ENCODE results near the gene ZNF431. TPM values are rescaled to one million over a fixed set of nuclear protein-coding genes. Genes with fewer than 3 reads are reported as not detected.

Gene ZNF431
- polyA plus RNA-seq, 1 of the 3 experiments (the other 2 are of a cell fraction) = 2.4 TPM

DNA sequence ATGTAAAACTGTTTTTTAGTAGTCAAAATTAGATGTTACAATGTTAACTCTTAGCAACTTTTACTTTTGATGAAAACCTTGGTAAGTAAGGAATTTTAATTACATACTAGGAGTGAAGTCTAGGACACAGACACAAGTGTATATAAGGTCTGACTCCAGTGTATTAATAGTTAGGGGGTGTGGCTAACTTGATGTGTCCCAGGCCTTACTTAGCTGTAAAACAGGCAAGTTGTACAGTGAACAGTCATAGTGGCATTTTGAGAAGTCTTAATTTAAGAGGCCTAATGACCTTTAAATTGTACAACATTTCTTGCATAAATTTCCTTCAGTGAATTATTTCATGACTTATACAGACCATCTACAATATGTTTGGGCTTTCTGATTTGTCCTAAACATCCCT lies 6.8 kb downstream of the ZNF431 start:
- H3K4me2 ChIP-seq = no peak overlapping the region
- ChIA-PET POLR2A (no interaction called here), CTCF (no interaction called here)
- no peak for DNase-seq
- H3K4me1 ChIP-seq (ENCODE audit: control insufficient read depth in 1 of 2, insufficient read depth in 2 of 2, low read depth in 1 of 2, low read length in 1 of 2) = no peaks in the 10 kb centered on the region
- no peak overlapping the region for H3K9ac ChIP-seq
- no peaks in the 10 kb centered on the region for H4K20me1 ChIP-seq (ENCODE audit: insufficient read depth)
- H3K9me2 ChIP-seq = no peaks in the 10 kb centered on the region
- peaks cover 60 to 88% of the 10 kb centered on the region in 2 experiments for H3K36me3 ChIP-seq (replicated peaks in 1 of 2; ENCODE audit: control insufficient read depth in 1 of 2, insufficient read depth in 2 of 2, low read length in 1 of 2)
- H2AFZ ChIP-seq (ENCODE audit: low read depth) = no peak overlapping the region
- H3K27me3 ChIP-seq (ENCODE audit: insufficient read depth) = no peaks in the 10 kb centered on the region
- H3K4me3 ChIP-seq (ENCODE audit: low read depth in 2 of 2, low read length in 1 of 2) = no peak overlapping the region
- no peaks in the 10 kb centered on the region for H3F3A ChIP-seq (replicated peaks; ENCODE audit: insufficient read depth)
- peaks cover 3% of the 10 kb centered on the region; the same call in 1 of the 2 replicates for H3K9me3 ChIP-seq
- H3K79me2 ChIP-seq (ENCODE audit: insufficient read depth) = peaks cover 50% of the 10 kb centered on the region
- TF ChIP-seq RXRA (IDR thresholded peaks at IDR 0.05; ENCODE audit: borderline replicate concordance, low read depth) = no peak
- TF ChIP-seq TCF12 (IDR thresholded peaks at IDR 0.05) = no peak
- no peak for TF ChIP-seq RFX5 (IDR thresholded peaks at IDR 0.05; ENCODE audit: low read length)
- TF ChIP-seq FOXJ3 (CRISPR knock-in tag; IDR thresholded peaks at IDR 0.05) = no peak
- no peak for TF ChIP-seq MXI1 (IDR thresholded peaks at IDR 0.05; ENCODE audit: low read depth, low read length)
- TF ChIP-seq, protein P1, sequence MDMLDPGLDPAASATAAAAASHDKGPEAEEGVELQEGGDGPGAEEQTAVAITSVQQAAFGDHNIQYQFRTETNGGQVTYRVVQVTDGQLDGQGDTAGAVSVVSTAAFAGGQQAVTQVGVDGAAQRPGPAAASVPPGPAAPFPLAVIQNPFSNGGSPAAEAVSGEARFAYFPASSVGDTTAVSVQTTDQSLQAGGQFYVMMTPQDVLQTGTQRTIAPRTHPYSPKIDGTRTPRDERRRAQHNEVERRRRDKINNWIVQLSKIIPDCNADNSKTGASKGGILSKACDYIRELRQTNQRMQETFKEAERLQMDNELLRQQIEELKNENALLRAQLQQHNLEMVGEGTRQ (IDR thresholded peaks at IDR 0.05; ENCODE audit: borderline replicate concordance, low read depth, low read length) = no peak
- TF ChIP-seq YY1 (IDR thresholded peaks at IDR 0.05; ENCODE audit: low read depth) = no peak
- no peak for TF ChIP-seq POLR2AphosphoS5 (IDR thresholded peaks at IDR 0.05; ENCODE audit: low read depth, low read length)
- TF ChIP-seq TAF1 (IDR thresholded peaks at IDR 0.05; ENCODE audit: borderline replicate concordance, low read depth, low read length) = no peak
- TF ChIP-seq FOXM1 (IDR thresholded peaks at IDR 0.05; ENCODE audit: low read depth) = no peak
- no peak for TF ChIP-seq JUND (IDR thresholded peaks at IDR 0.05)
- no peak for TF ChIP-seq GABPA (IDR thresholded peaks at IDR 0.05; ENCODE audit: low read depth)
- TF ChIP-seq NRF1 (IDR thresholded peaks at IDR 0.05; ENCODE audit: low read depth, low read length) = no peak
- no peak overlapping the region for H3K27ac ChIP-seq (ENCODE audit: low read depth in 2 of 2, low read length in 1 of 2)

DNA sequence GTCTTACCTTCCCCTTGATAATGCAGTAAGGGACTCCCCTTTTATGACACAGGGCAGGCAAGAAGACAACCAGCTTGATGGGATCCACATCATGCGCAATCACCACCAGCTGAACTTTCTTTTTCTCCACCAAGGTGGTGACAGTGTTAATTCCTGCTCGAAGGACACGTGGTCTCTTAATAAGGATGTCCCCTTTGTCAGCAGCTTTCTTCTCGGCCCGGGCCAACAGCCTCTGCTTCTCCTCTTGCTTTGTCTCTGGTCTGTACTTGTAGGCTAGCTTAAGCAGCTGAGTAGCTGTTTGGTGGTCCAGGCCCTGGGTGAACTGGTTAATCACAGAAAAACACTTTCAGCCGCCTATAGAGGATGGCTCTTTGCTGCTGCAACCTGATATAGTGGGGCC lies 8.0 kb downstream of the ZNF431 start:
- no peaks in the 10 kb centered on the region for H3K9me2 ChIP-seq
- no peak for DNase-seq
- no peaks in the 10 kb centered on the region for H3K4me1 ChIP-seq (ENCODE audit: control insufficient read depth in 1 of 2, insufficient read depth in 2 of 2, low read depth in 1 of 2, low read length in 1 of 2)
- H3K27me3 ChIP-seq (ENCODE audit: insufficient read depth) = no peaks in the 10 kb centered on the region
- peaks cover 54 to 77% of the 10 kb centered on the region in 2 experiments for H3K36me3 ChIP-seq (replicated peaks in 1 of 2; ENCODE audit: control insufficient read depth in 1 of 2, insufficient read depth in 2 of 2, low read length in 1 of 2)
- POLR2A ChIA-PET = no interaction called here
- H3K9ac ChIP-seq = no peak overlapping the region
- H3K79me2 ChIP-seq (ENCODE audit: insufficient read depth) = peaks cover 50% of the 10 kb centered on the region
- no peak overlapping the region for H3K27ac ChIP-seq (ENCODE audit: low read depth in 2 of 2, low read length in 1 of 2)
- CTCF ChIA-PET = no interaction called here
- H3K4me2 ChIP-seq = no peak overlapping the region
- H4K20me1 ChIP-seq (ENCODE audit: insufficient read depth) = no peaks in the 10 kb centered on the region
- H3K9me3 ChIP-seq = peaks cover 3% of the 10 kb centered on the region; the same call in 1 of the 2 replicates
- 98% methylated on average over 5 of the region's 6 CpGs for whole genome bisulfite sequencing (ENCODE audit: low lambda C conversion rate)
- H3K4me3 ChIP-seq (ENCODE audit: low read depth in 2 of 2, low read length in 1 of 2) = no peak overlapping the region
- no peaks in the 10 kb centered on the region for H3F3A ChIP-seq (replicated peaks; ENCODE audit: insufficient read depth)
- no peak overlapping the region for H2AFZ ChIP-seq (ENCODE audit: low read depth)
- TF ChIP-seq SIN3A (IDR thresholded peaks at IDR 0.05; ENCODE audit: borderline replicate concordance, low read depth, low read length) = no peak
- TF ChIP-seq NFIC (IDR thresholded peaks at IDR 0.05; ENCODE audit: borderline replicate concordance) = no peak
- no peak for TF ChIP-seq FOXJ3 (CRISPR knock-in tag; IDR thresholded peaks at IDR 0.05)
- TF ChIP-seq RXRA (IDR thresholded peaks at IDR 0.05; ENCODE audit: borderline replicate concordance, low read depth) = no peak
- TF ChIP-seq NRF1 (IDR thresholded peaks at IDR 0.05; ENCODE audit: low read depth, low read length) = no peak
- TF ChIP-seq, protein P2, sequence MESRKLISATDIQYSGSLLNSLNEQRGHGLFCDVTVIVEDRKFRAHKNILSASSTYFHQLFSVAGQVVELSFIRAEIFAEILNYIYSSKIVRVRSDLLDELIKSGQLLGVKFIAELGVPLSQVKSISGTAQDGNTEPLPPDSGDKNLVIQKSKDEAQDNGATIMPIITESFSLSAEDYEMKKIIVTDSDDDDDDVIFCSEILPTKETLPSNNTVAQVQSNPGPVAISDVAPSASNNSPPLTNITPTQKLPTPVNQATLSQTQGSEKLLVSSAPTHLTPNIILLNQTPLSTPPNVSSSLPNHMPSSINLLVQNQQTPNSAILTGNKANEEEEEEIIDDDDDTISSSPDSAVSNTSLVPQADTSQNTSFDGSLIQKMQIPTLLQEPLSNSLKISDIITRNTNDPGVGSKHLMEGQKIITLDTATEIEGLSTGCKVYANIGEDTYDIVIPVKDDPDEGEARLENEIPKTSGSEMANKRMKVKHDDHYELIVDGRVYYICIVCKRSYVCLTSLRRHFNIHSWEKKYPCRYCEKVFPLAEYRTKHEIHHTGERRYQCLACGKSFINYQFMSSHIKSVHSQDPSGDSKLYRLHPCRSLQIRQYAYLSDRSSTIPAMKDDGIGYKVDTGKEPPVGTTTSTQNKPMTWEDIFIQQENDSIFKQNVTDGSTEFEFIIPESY (IDR thresholded peaks at IDR 0.05; ENCODE audit: borderline replicate concordance, low read depth) = no peak
- no peak for TF ChIP-seq RCOR1 (IDR thresholded peaks at IDR 0.05; ENCODE audit: low read length)
- no peak for TF ChIP-seq SMC3 (IDR thresholded peaks at IDR 0.05; ENCODE audit: low read depth, low read length)
- no peak for TF ChIP-seq TCF12 (IDR thresholded peaks at IDR 0.05)
- TF ChIP-seq, protein P3, sequence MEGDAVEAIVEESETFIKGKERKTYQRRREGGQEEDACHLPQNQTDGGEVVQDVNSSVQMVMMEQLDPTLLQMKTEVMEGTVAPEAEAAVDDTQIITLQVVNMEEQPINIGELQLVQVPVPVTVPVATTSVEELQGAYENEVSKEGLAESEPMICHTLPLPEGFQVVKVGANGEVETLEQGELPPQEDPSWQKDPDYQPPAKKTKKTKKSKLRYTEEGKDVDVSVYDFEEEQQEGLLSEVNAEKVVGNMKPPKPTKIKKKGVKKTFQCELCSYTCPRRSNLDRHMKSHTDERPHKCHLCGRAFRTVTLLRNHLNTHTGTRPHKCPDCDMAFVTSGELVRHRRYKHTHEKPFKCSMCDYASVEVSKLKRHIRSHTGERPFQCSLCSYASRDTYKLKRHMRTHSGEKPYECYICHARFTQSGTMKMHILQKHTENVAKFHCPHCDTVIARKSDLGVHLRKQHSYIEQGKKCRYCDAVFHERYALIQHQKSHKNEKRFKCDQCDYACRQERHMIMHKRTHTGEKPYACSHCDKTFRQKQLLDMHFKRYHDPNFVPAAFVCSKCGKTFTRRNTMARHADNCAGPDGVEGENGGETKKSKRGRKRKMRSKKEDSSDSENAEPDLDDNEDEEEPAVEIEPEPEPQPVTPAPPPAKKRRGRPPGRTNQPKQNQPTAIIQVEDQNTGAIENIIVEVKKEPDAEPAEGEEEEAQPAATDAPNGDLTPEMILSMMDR (IDR thresholded peaks at IDR 0.05) = no peak
- TF ChIP-seq RAD21 (IDR thresholded peaks at IDR 0.05; ENCODE audit: low read length) = no peak
- TF ChIP-seq, protein P4, sequence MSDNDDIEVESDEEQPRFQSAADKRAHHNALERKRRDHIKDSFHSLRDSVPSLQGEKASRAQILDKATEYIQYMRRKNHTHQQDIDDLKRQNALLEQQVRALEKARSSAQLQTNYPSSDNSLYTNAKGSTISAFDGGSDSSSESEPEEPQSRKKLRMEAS (IDR thresholded peaks at IDR 0.05; ENCODE audit: low read depth) = no peak
